Neuron (in vitro differentiated cells): ENCODE data around the gene TOPAZ1.

Source experiments
- H2AFZ ChIP-seq: one replicate; pipeline ENCODE4 v1.6.1; 2013; ENCODE audit warnings: low read depth, mild to moderate bottlenecking, inconsistent platforms, low read length, moderate library complexity
- H3K27me3 ChIP-seq: one replicate; pipeline ENCODE4 v1.6.1; 2013; ENCODE audit warnings: low read length; ENCODE audit not compliant: insufficient read depth
- H3K36me3 ChIP-seq: one replicate; pipeline ENCODE4 v1.6.1; 2013; ENCODE audit warnings: low read length; ENCODE audit not compliant: insufficient read depth
- H3K4me1 ChIP-seq: one replicate; pipeline ENCODE4 v1.6.1; 2013; ENCODE audit warnings: low read length; ENCODE audit not compliant: insufficient read depth
- H3K4me3 ChIP-seq: 2 replicates; pipeline ENCODE4 v1.5.1; 2013; ENCODE audit warnings: mild to moderate bottlenecking, low read length, moderate library complexity
- H3K9me3 ChIP-seq: one replicate; pipeline ENCODE4 v1.6.1; 2013; ENCODE audit warnings: low read length

TOPAZ1 gene

GRCh38 chr3:44265815-44266214 lies 24.1 kb downstream of the TOPAZ1 start:
- no peaks in the 10 kb centered on the region for H3K4me1 ChIP-seq
- no peaks in the 10 kb centered on the region for H3K36me3 ChIP-seq
- H3K4me3 ChIP-seq = no peak overlapping the region
- H3K9me3 ChIP-seq = no peaks in the 10 kb centered on the region
- H3K27me3 ChIP-seq = no peaks in the 10 kb centered on the region
- no peak overlapping the region for H2AFZ ChIP-seq

GRCh38 chr3:44272191-44272590 lies 30.5 kb downstream of the TOPAZ1 start:
- H3K36me3 ChIP-seq = no peaks in the 10 kb centered on the region
- no peaks in the 10 kb centered on the region for H3K9me3 ChIP-seq
- H3K27me3 ChIP-seq = no peaks in the 10 kb centered on the region
- no peak overlapping the region for H2AFZ ChIP-seq
- no peaks in the 10 kb centered on the region for H3K4me1 ChIP-seq
- H3K4me3 ChIP-seq = no peak overlapping the region

DNA sequence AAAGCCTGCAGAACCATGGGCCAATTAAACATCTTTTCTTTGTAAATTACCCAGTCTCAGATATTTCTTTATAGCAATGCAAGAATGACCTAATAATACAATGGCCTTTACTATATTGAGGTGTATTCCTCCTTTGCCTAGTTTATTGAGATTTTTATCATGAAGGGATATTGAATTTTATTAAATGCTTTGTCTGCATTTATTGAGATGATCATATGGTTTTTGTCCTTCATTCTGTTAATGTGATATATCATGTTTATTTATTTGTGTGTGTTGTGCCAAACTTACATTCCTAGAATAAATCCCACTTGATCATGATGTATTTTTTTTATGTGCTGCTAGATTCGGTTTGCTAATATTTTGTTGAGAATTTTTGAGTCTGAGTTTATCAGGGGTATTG lies 36.2 kb downstream of the TOPAZ1 start:
- no peak overlapping the region for H2AFZ ChIP-seq
- no peaks in the 10 kb centered on the region for H3K9me3 ChIP-seq
- no peaks in the 10 kb centered on the region for H3K27me3 ChIP-seq
- no peaks in the 10 kb centered on the region for H3K4me1 ChIP-seq
- H3K4me3 ChIP-seq = no peak overlapping the region
- H3K36me3 ChIP-seq = no peaks in the 10 kb centered on the region

GRCh38 chr3:44280077-44280476 lies 38.4 kb downstream of the TOPAZ1 start:
- Histone ChIP-seq H3K9me3 (no peaks in the 10 kb centered on the region), H3K4me1 (no peaks in the 10 kb centered on the region), H3K4me3 (no peak overlapping the region), H2AFZ (no peak overlapping the region), H3K27me3 (no peaks in the 10 kb centered on the region), H3K36me3 (no peaks in the 10 kb centered on the region)

DNA sequence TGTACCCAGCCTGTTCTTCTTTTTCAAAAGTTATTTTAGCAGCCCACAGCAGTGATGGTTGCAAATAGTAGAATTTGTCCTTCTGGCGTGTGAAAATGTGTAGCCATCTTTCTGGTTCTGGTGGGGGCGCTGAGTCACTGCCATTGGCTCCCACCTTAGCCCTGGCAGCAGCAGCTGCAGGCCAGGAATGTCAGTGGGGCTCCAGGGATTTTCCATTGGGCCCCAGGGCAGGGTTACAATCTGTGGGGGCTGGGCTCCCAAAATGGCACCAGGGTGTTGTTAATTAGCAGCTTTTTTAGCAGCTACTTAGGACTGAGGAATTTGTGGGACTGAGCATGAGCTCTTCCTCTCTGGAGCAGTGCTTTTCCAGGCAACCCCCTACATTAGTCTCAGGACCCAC lies 38.9 kb downstream of the TOPAZ1 start:
- Histone ChIP-seq H3K27me3 (no peaks in the 10 kb centered on the region), H3K4me3 (no peak overlapping the region), H3K36me3 (no peaks in the 10 kb centered on the region), H3K9me3 (no peaks in the 10 kb centered on the region), H3K4me1 (no peaks in the 10 kb centered on the region), H2AFZ (no peak overlapping the region)

GRCh38 chr3:44284949-44285348 lies 43.3 kb downstream of the TOPAZ1 start:
- Histone ChIP-seq H3K36me3 (no peaks in the 10 kb centered on the region), H3K9me3 (no peaks in the 10 kb centered on the region), H3K27me3 (no peaks in the 10 kb centered on the region), H3K4me3 (no peak overlapping the region), H2AFZ (no peak overlapping the region), H3K4me1 (no peaks in the 10 kb centered on the region)

GRCh38 chr3:44289882-44290462 lies 48.3 kb downstream of the TOPAZ1 start:
- Histone ChIP-seq H3K4me3 (no peak overlapping the region), H3K36me3 (no peaks in the 10 kb centered on the region), H3K27me3 (no peaks in the 10 kb centered on the region), H2AFZ (no peak overlapping the region), H3K4me1 (no peaks in the 10 kb centered on the region), H3K9me3 (no peaks in the 10 kb centered on the region)

GRCh38 chr3:44292276-44292675 lies 50.6 kb downstream of the TOPAZ1 start:
- no peak overlapping the region for H2AFZ ChIP-seq
- H3K4me3 ChIP-seq = no peak overlapping the region

DNA sequence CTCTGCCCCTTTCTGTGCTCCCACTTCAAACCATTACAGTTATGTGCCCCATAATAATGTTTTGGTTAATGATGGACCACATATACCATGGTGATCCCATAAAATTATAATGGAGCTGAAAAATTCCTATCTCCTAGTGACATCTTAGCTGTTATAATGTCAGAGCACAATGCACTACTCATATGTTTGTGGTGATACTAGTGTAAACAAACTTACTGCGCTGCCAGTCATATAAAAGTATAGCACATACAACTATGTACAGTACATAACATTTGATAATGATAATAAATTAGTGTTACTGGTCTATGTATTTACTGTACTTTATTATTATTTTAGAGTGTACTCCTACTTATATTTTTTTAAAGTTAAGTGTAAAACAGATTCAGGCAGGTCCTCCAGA lies 51.3 kb downstream of the TOPAZ1 start:
- Histone ChIP-seq H2AFZ (no peak overlapping the region), H3K36me3 (no peaks in the 10 kb centered on the region), H3K27me3 (no peaks in the 10 kb centered on the region), H3K9me3 (no peaks in the 10 kb centered on the region), H3K4me1 (no peaks in the 10 kb centered on the region), H3K4me3 (no peak overlapping the region)

More at GRCh38 chr3:44292276-44292675, 50.6 kb downstream of the TOPAZ1 start:
- Histone ChIP-seq H3K4me1 (no peaks in the 10 kb centered on the region), H3K27me3 (no peaks in the 10 kb centered on the region), H3K9me3 (no peaks in the 10 kb centered on the region), H3K36me3 (no peaks in the 10 kb centered on the region)

- Histone ChIP-seq H3K9me3 (no peaks in the 10 kb centered on the region), H3K27me3 (no peaks in the 10 kb centered on the region), H2AFZ (no peak overlapping the region), H3K4me3 (no peak overlapping the region), H3K4me1 (no peaks in the 10 kb centered on the region), H3K36me3 (no peaks in the 10 kb centered on the region)
These were observed 55.6 kb downstream of the TOPAZ1 start for GRCh38 chr3:44297255-44297654.

GRCh38 chr3:44301746-44302145 lies 60.1 kb downstream of the TOPAZ1 start:
- no peak overlapping the region for H3K4me3 ChIP-seq
- no peaks in the 10 kb centered on the region for H3K9me3 ChIP-seq
- peaks cover 2% of the 10 kb centered on the region for H3K27me3 ChIP-seq
- H3K4me1 ChIP-seq = no peaks in the 10 kb centered on the region
- H3K36me3 ChIP-seq = no peaks in the 10 kb centered on the region
- no peak overlapping the region for H2AFZ ChIP-seq

GRCh38 chr3:44309500-44309899 lies 67.8 kb downstream of the TOPAZ1 start:
- Histone ChIP-seq H3K4me3 (no peak overlapping the region), H3K27me3 (no peaks in the 10 kb centered on the region), H3K4me1 (peaks cover 5% of the 10 kb centered on the region), H3K36me3 (no peaks in the 10 kb centered on the region), H2AFZ (no peak overlapping the region), H3K9me3 (no peaks in the 10 kb centered on the region)

- Histone ChIP-seq H3K27me3 (no peaks in the 10 kb centered on the region), H3K9me3 (no peaks in the 10 kb centered on the region), H2AFZ (no peak overlapping the region), H3K36me3 (no peaks in the 10 kb centered on the region), H3K4me3 (no peak overlapping the region), H3K4me1 (no peaks in the 10 kb centered on the region)
These were observed 77.2 kb downstream of the TOPAZ1 start for GRCh38 chr3:44318891-44319311.

DNA sequence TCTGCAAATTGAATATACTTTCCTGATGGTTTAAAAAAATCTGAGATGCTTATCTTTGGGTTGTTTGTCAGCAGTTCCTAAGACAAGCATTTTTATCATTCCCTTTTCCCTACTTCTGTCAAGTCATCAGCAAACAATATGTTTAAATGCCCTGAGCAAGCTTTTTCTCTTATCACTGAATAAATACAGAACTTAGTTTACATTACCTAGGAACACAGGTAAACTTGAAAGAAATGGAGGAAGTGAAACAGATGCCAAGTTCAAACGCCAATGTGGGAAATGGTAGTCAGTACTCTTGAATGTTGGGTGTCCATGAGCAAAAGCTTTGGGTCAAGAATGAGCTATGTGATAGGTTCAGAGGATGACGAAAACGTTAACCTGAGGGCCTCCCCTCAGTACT lies 79.6 kb downstream of the TOPAZ1 start:
- Histone ChIP-seq H3K27me3 (no peaks in the 10 kb centered on the region), H3K36me3 (no peaks in the 10 kb centered on the region), H3K4me3 (no peak overlapping the region), H3K4me1 (no peaks in the 10 kb centered on the region), H3K9me3 (no peaks in the 10 kb centered on the region), H2AFZ (no peak overlapping the region)
